GM12872 (cell line): ENCODE measurements around the gene RASSF8.

Experiments used
- TF ChIP-seq, protein P1 (sequence below): IDR thresholded peaks from 3 replicates; pipeline ENCODE4 v1.5.1; 2011; ENCODE audit warnings: low read depth, mild to moderate bottlenecking, low read length, moderate library complexity; ENCODE audit not compliant: insufficient read depth

The RASSF8 gene

GRCh38 chr12:26128168-26128567 is 169.7 kb downstream of the RASSF8 start:
- TF ChIP-seq, protein P1, sequence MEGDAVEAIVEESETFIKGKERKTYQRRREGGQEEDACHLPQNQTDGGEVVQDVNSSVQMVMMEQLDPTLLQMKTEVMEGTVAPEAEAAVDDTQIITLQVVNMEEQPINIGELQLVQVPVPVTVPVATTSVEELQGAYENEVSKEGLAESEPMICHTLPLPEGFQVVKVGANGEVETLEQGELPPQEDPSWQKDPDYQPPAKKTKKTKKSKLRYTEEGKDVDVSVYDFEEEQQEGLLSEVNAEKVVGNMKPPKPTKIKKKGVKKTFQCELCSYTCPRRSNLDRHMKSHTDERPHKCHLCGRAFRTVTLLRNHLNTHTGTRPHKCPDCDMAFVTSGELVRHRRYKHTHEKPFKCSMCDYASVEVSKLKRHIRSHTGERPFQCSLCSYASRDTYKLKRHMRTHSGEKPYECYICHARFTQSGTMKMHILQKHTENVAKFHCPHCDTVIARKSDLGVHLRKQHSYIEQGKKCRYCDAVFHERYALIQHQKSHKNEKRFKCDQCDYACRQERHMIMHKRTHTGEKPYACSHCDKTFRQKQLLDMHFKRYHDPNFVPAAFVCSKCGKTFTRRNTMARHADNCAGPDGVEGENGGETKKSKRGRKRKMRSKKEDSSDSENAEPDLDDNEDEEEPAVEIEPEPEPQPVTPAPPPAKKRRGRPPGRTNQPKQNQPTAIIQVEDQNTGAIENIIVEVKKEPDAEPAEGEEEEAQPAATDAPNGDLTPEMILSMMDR, result no peak
